ENCODE data around the gene N4BP2L2. TPM values are rescaled to one million over a fixed set of nuclear protein-coding genes. Genes with fewer than 3 reads are reported as not detected.

The N4BP2L2 gene
- total RNA-seq, 1 donor from 2014 or later = 81.9 TPM

DNA sequence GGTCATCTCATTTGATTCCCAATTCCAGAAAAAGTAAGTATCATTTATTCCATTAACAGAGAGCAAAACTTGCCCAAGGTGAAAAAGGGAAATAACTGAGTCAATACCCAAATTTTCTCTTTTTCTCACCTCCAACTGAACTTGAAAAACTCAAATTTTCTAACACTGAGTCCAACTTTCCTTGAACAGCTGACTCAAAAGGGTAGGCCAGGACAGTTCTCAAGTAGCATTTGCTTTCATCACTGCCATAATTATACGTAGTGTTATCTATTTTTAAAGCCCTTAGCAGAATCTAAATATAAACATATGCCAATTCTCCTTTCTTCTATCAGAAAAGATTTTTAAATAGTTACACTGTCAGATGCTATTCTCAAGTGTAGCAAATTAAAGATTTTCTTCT lies 3.5 kb downstream of the N4BP2L2 start:
- Histone ChIP-seq H3K4me1 (ENCODE audit: insufficient read depth, low read length) (no peaks in the 10 kb centered on the region), H3K9ac (ENCODE audit: low read length) (no peak overlapping the region), H3K27me3 (ENCODE audit: insufficient read depth, low read length) (no peaks in the 10 kb centered on the region), H3K4me3 (ENCODE audit: insufficient read depth, low read depth, low read length) (no peak overlapping the region), H3K4me2 (ENCODE audit: low read length) (peak overlapping the region; percentile 6), H3K9me3 (ENCODE audit: insufficient read depth, low read depth, low read length) (no peaks in the 10 kb centered on the region), H3K27ac (ENCODE audit: low read depth, low read length) (no peak overlapping the region), H4K20me1 (ENCODE audit: insufficient read depth, low read length) (peaks cover 20% of the 10 kb centered on the region), H3K79me2 (ENCODE audit: insufficient read depth, low read length) (peaks cover 82% of the 10 kb centered on the region), H3K36me3 (ENCODE audit: insufficient read depth, low read length) (peaks cover 20% of the 10 kb centered on the region), H2AFZ (ENCODE audit: low read depth, low read length) (no peak overlapping the region)
- DNase-seq (ENCODE audit: low read depth) (no peak), FAIRE-seq (no peak)
- Mint-ChIP-seq H3K27ac (ENCODE audit: unreplicated experiment) (no peak overlapping the region), H3K4me1 (ENCODE audit: low read depth, unreplicated experiment) (peaks cover 24% of the 10 kb centered on the region), H3K27me3 (ENCODE audit: low read depth, unreplicated experiment) (no peaks in the 10 kb centered on the region), H3K4me3 (ENCODE audit: unreplicated experiment) (peak overlapping the region; percentile 9), H3K36me3 (ENCODE audit: low read depth, unreplicated experiment) (peaks cover 15% of the 10 kb centered on the region), H3K9me3 (ENCODE audit: unreplicated experiment) (peaks cover 6% of the 10 kb centered on the region)
- TF ChIP-seq, protein P1, sequence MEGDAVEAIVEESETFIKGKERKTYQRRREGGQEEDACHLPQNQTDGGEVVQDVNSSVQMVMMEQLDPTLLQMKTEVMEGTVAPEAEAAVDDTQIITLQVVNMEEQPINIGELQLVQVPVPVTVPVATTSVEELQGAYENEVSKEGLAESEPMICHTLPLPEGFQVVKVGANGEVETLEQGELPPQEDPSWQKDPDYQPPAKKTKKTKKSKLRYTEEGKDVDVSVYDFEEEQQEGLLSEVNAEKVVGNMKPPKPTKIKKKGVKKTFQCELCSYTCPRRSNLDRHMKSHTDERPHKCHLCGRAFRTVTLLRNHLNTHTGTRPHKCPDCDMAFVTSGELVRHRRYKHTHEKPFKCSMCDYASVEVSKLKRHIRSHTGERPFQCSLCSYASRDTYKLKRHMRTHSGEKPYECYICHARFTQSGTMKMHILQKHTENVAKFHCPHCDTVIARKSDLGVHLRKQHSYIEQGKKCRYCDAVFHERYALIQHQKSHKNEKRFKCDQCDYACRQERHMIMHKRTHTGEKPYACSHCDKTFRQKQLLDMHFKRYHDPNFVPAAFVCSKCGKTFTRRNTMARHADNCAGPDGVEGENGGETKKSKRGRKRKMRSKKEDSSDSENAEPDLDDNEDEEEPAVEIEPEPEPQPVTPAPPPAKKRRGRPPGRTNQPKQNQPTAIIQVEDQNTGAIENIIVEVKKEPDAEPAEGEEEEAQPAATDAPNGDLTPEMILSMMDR (IDR thresholded peaks at IDR 0.05; ENCODE audit: insufficient read depth, low read depth, low read length) = no peak
- TF ChIP-seq EZH2 (IDR thresholded peaks at IDR 0.05; ENCODE audit: insufficient read depth, low read length) = no peak

DNA sequence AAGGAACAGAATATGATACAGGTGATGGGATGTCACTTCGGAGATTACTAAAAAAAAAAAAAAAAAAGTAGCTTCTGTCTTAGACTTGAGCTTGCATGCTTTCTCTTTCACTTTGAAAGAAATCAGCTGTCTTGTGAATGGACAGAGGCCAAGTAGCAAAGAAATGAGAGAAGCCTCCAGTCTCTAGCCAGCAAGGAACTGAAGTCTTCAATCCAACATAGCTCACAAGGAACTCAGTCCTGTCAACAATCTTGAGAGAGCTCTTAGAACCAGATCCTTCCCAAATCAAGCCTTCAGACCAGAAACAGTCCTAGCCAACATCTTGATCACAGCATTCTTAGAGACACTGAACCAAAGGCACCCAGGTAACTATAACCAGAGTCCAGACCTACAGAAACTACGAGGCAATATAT lies 7.7 kb downstream of the N4BP2L2 start:
- H3K27me3 ChIP-seq (ENCODE audit: insufficient read depth, low read length) = no peaks in the 10 kb centered on the region
- FAIRE-seq = no peak
- H3K36me3 Mint-ChIP-seq (ENCODE audit: low read depth, unreplicated experiment) = peaks cover 15% of the 10 kb centered on the region
- no peak overlapping the region for H3K4me3 ChIP-seq (ENCODE audit: insufficient read depth, low read depth, low read length)
- H3K9ac ChIP-seq (ENCODE audit: low read length) = no peak overlapping the region
- peak overlapping the region; percentile 4 for H3K4me3 Mint-ChIP-seq (ENCODE audit: unreplicated experiment)
- no peaks in the 10 kb centered on the region for H3K9me3 ChIP-seq (ENCODE audit: insufficient read depth, low read depth, low read length)
- H3K4me1 Mint-ChIP-seq (ENCODE audit: low read depth, unreplicated experiment) = peaks cover 19% of the 10 kb centered on the region
- DNase-seq (ENCODE audit: low read depth) = peak; percentile 63
- peaks cover 91% of the 10 kb centered on the region for H3K79me2 ChIP-seq (ENCODE audit: insufficient read depth, low read length)
- no peaks in the 10 kb centered on the region for H3K4me1 ChIP-seq (ENCODE audit: insufficient read depth, low read length)
- H3K27ac Mint-ChIP-seq (ENCODE audit: unreplicated experiment) = no peak overlapping the region
- H3K27me3 Mint-ChIP-seq (ENCODE audit: low read depth, unreplicated experiment) = no peaks in the 10 kb centered on the region
- peak overlapping the region; percentile 30 for H3K4me2 ChIP-seq (ENCODE audit: low read length)
- no peaks in the 10 kb centered on the region for H3K9me3 Mint-ChIP-seq (ENCODE audit: unreplicated experiment)
- no peak overlapping the region for H2AFZ ChIP-seq (ENCODE audit: low read depth, low read length)
- peaks cover 18% of the 10 kb centered on the region for H3K36me3 ChIP-seq (ENCODE audit: insufficient read depth, low read length)
- H3K27ac ChIP-seq (ENCODE audit: low read depth, low read length) = no peak overlapping the region
- H4K20me1 ChIP-seq (ENCODE audit: insufficient read depth, low read length) = peaks cover 50% of the 10 kb centered on the region
- TF ChIP-seq, protein P1 (IDR thresholded peaks at IDR 0.05; ENCODE audit: insufficient read depth, low read depth, low read length) = no peak
- no peak for TF ChIP-seq EZH2 (IDR thresholded peaks at IDR 0.05; ENCODE audit: insufficient read depth, low read length)

DNA sequence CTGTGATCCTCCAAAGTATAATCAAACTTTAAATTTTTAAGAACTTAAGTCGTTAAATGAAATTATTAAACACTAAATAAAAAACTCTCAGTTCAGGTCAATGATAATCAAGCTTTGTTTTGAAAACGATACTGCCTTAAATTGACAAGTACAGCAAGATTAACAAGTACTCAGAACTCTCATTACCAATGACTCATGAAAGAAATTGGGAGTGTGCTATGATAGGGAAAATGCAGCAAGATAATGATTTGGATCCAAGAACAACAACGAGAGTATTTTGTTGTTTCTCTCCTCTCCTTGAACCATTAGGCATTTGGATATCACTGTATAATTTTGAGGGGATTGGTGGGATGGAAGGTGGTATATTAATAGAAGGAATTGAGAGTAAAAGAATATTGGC lies 10.2 kb downstream of the N4BP2L2 start:
- FAIRE-seq = no peak
- H3K9ac ChIP-seq (ENCODE audit: low read length) = no peak overlapping the region
- H4K20me1 ChIP-seq (ENCODE audit: insufficient read depth, low read length) = peaks cover 58% of the 10 kb centered on the region

More for the DNA sequence above, 10.2 kb downstream of the N4BP2L2 start:
- Histone ChIP-seq H3K9me3 (ENCODE audit: insufficient read depth, low read depth, low read length) (no peaks in the 10 kb centered on the region), H2AFZ (ENCODE audit: low read depth, low read length) (no peak overlapping the region), H3K36me3 (ENCODE audit: insufficient read depth, low read length) (peaks cover 5% of the 10 kb centered on the region), H3K4me3 (ENCODE audit: insufficient read depth, low read depth, low read length) (no peak overlapping the region), H3K79me2 (ENCODE audit: insufficient read depth, low read length) (peaks cover 89% of the 10 kb centered on the region), H3K4me2 (ENCODE audit: low read length) (no peak overlapping the region), H3K27ac (ENCODE audit: low read depth, low read length) (no peak overlapping the region), H3K27me3 (ENCODE audit: insufficient read depth, low read length) (no peaks in the 10 kb centered on the region), H3K4me1 (ENCODE audit: insufficient read depth, low read length) (no peaks in the 10 kb centered on the region)
- Mint-ChIP-seq H3K27me3 (ENCODE audit: low read depth, unreplicated experiment) (no peaks in the 10 kb centered on the region), H3K4me3 (ENCODE audit: unreplicated experiment) (no peak overlapping the region), H3K27ac (ENCODE audit: unreplicated experiment) (no peak overlapping the region), H3K36me3 (ENCODE audit: low read depth, unreplicated experiment) (peaks cover 8% of the 10 kb centered on the region), H3K9me3 (ENCODE audit: unreplicated experiment) (no peaks in the 10 kb centered on the region), H3K4me1 (ENCODE audit: low read depth, unreplicated experiment) (peaks cover 15% of the 10 kb centered on the region)
- peak; percentile 34 for DNase-seq (ENCODE audit: low read depth)
- no peak for TF ChIP-seq EZH2 (IDR thresholded peaks at IDR 0.05; ENCODE audit: insufficient read depth, low read length)
- TF ChIP-seq, protein P1 (IDR thresholded peaks at IDR 0.05; ENCODE audit: insufficient read depth, low read depth, low read length) = no peak
